UCSD-AML1 (cell line): Measurements from ENCODE around the gene DESI2.
A peak's percentile ranks its signal among the peaks of the same experiment; 100 is the strongest.

Source experiments
- DNase-seq: peaks from one replicate; lab custom pipeline; 2025; ENCODE audit not compliant: unreplicated experiment; lab: John Stamatoyannopoulos, UW

Gene DESI2

DNA sequence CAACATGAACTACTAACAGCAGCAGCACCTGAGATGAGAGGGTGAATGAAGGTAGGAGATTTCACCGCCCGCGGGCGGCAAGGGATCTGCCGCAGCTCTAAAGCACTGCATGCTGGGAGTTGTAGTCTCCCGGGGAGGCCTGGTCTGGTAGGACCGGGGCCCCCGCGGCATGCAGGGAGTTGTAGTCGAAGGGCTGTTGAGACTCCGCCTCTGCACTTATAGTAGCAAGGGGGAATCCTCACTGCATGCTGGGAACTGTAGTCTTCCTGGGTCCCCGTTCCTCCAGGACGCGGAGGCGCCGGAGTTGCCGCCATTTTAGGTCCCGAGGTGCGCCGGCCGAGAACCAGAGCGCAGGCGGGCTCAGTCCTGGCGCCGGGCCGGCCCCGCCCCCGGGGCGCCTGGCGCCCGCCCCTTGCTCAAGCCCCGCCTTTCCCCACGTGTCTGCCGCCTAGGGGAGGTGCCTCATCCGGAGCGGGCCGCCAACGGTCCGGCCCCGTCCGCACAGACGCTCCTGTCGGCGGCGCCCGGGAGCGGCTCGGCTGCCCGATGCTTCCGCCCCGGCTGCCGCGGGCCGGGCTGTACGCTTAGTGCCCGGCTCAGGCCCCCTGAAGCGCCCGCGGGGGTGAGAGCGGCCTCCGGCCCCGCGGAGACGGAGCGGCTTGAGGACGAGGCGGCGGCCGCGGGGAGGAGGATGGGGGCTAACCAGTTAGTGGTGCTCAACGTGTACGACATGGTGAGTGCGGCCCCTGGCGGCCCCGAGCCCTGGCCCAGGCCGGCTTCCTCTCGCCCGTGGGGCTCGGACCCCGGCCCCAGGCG is at the start of gene DESI2:
Gene DESI2, plus strand, starts transcription at position 504 of the 816 bp plus-strand sequence. Its CDS starts 188 bp downstream, at position 692.
- peak; percentile 99 for DNase-seq

DNA sequence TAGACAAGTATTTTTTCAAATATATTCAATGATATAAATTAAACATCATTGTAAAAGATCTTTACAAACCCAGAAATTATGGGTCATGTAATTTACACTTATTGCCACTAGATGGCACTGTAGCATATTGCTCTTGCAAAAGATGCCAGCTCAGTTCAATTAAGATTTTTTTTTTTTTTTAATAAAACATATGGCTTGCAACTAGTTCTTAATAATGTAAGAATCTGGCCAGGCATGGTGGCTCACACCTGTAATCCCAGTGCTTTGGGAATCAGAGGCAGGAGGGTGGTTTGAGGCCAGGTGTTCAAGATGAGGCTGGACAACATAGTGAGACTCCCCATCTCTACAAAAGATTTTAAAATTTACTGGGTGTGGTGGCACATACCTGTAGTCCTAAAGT is 49.4 kb upstream of the DESI2 start:
- DNase-seq, result no peak

DNA sequence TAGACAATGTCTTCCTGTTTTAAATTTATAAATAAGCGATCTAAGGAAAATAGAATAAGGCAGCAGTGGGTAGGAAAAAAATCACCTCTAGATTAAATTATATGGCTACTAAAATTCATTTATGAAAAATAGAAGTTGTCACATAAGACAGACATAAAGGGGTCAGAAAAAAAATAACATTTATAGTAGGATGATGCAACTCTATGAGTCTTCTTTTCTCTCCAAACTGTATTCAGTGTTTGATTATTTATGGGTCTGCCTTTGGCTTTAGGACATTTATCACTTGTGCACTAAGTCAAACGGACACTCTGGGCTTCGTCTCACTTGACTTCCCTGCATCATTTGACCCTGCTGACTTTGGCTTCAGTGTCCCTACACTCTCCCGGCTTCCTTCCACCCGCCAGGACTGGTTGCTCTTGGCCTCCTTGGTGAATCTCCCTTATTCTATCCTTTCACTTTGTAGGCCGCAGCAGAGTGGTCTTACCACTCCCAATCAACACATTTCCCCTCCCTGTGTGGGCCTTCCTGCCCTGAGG is 47.0 kb upstream of the DESI2 start:
- DNase-seq, result no peak

DNA sequence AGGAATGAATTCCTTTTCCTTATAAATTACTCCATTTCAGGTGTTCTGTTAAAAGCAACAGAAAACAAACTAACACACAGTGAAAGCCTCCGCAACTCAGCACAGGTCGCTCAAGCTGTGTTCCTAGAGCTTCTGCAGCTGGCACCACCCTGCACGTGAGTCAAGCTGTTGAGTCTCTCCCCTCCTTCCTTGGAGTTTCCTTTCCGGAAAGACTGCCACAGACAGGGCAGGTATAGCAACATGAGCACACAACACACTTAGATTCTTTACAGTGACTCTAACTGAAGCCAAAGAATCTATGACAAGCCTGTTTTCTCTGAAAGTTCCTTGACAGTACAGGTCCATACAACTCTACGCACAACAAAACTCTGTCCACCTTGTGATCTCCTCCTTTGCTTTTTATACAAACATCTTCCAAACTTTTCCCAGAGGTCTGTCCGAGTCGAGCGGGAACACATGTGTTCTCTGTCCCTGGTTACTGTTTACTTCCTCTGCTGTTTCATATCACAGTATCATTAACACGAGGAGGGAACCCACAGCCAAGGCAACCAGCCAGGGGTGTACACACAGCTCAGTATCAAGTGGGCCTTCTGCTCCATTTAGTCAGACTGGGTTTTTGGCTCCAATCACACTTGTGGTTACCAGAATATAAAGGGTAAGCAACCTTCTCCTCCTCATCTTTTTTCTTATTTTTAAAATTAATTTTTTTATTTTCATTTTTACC is 38.7 kb upstream of the DESI2 start:
- DNase-seq, result no peak

DNA sequence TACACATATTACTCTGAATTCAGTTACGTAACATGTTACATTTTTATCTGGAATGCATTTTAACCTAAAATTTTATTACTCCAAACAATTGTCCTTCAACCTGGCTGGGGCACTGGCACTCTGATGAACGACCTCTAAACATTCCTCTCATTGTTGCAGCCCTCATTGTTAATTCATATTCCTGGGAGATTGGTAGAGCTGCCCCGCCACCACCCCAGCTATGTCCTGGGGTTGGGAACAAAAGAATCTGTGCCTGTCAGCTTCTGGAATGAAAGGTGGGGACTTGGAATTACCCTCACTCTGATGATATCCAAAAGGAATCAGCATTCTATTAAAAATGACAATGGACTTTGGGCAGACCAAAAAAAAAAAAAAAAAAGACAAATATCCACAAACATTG is 38.0 kb upstream of the DESI2 start:
- DNase-seq, result no peak

DNA sequence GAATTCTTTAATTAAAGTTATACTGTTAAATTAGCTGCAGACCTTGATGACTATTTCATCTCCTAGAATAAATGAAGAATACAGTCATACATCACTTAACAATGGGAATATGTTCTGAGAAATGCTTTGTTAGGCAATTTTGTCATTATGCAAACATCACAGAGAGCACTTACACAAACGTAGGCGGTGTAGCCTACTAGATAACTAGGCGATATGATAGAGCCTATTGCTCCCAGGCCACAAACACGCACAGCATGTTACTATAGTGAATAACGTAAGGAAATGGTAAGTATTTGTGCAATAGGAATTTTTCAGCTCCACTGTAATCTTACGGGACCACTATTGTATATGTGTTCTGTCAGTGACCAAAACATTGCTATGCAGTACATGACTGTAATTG is 37.6 kb upstream of the DESI2 start:
- DNase-seq, result no peak

DNA sequence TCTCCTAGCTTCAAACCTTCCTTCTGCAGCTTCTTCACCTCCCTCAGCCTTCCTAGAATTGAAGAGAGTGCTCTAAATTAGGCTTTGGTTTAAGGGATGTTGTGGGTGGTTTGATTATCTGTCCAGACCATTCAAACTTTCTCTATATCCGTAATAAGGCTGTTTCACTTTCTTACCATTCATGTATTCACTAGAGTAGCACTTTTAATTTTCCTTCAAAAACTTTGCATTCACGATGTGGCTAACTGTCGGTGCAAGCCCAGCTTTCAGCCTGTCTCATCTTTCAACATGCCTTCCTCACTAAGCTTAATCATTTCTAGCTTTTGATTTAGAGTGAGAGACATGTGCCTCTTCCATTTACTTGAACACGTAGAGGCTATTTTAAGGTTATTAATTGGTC is 26.2 kb upstream of the DESI2 start:
- DNase-seq, result no peak

DNA sequence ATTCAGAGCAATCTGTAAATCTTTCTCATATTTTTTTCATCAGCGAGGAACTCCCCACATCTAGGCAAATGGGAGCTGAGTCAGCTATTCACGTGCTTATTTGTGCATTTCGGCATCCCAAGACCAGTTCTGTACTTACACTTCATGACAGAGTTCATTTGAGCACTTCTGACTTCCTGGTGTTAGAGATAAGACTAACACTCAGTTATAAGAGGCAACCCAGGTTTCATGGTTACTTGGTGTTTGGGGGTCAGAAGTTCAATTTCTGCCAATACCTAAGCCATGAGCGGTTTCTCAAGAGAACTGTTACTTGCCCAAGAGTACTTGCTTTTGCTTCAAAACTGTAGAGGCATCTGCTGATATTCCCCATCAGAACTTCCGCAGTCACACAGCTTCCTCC is 24.1 kb upstream of the DESI2 start:
- no peak for DNase-seq

DNA sequence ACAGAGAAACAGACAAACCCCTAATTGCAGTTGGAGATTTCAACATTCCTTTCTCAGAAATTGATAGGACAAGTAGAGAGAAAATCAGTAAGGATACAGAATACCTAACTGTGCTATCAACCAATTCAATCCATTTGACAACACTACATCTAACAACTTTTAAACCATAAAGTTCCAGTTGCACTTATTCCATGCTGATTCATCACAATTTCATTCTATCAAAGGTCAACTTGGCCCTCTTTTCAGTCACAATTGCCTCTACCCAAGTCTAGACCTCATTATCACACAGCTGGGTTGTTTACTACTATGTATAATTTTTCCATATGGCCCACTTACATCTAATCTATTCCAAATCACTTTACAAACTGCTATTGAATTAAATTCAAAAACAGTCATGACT is 19.8 kb upstream of the DESI2 start:
- no peak for DNase-seq

DNA sequence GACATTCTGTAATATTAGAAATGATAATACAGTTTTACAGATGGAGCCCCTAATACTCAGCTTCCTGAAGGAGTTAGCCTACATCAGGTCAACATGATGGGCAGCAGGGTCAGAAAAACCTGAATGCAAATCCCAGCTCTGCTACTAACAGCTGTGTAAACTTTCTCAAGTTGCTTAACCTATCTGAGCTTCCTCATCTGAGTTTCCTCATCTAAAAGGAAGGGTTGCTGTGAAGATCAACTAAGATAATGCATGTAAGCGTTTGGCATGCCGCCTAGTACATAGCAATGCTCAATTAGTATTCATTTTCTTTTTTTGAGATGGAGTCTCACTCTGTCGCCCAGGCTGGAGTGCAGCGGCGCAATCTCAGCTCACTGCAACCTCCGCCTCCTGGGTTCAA is 18.4 kb upstream of the DESI2 start:
- DNase-seq, result no peak

DNA sequence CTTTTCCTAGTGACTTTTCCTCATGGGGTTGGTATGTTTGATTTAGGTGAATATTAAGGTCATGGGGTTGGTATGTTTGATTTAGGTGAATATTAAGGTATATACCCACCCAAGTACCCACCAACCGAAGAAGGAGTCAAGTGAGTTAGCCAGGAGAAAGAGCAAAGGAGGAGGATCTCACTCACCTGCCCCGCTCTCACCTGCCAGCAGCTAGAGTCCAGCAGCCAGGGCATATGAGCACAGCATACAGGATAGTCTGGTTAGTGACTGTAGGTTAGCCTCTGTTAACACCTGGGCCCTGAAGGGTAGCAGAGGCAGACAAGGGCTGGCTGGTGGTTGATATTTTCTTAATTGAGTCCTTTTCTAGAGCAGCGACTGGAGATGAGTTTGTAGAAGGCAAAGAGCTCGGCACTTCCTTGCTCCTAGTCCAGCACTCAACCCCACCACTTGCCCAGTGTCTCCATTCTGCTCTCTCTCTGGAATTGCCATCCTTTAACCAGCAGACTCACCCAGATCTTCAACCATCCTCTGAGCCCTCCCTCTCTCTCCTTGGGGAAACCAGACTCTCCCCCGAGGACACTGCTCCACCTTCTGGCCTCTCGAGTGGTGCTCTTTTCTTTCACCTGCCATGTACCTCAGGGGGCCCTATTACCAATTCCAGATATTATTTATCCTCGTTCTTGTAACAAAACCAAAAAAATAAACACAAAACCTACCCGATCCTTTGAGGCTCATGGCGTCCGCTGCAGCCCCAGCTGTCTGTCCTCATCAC is 16.3 kb upstream of the DESI2 start:
- no peak for DNase-seq

DNA sequence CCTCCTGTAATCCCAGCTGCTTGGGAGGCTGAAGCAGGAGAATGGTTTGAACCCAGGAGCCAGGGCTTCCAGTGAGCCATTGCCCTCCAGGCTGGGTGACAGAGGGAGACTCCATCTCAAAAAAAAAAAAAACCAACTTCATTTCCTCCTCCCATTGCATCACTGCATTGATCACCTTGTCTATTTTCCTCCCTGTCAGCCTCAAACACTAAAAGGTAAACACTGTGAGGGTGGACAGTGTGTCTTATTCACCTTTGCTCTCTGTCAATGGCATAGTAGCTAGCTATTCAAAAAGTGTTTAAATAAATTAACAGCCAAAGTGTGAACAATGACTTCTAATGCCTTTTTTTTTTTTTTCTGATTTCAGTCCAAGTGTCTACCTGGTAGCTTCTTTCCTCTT is 13.4 kb upstream of the DESI2 start:
- DNase-seq, result no peak

DNA sequence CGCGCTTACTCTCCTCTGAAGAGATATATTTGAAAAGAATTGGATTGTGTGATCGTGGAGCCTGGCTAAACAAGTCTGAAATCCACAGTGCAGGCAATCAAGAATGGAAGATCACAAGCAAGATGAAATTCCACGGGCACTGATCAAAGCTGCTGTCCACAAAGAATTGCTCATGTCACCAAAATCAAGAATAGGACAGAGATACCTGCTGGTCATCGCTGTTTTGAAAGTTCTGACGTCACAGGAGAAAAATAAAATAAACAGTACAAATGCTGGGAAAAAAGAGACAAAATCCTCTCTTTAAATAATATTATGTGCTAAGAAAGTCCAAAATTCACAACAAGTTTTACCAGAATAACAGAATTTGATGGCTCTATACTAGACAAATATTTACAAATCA is 12.0 kb upstream of the DESI2 start:
- no peak for DNase-seq

DNA sequence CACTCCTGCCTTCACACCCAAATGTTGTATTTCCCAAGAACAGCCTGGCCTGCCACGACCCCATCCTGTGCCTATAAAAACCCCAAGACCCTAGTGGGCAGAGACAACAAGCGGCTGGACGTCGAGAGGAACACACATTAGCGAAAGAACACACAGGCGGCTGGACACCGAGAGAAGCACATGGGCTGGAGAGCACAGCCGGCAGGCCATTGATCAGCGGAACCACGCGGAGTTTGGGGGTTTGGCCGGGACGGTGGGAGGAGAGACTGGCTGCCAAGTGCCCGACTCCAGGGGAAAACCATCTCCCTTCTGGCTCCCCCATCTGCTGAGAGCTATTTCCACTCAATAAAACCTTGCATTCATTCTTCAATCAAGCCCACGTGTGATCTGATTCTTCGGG is 10.4 kb upstream of the DESI2 start:
- no peak for DNase-seq

DNA sequence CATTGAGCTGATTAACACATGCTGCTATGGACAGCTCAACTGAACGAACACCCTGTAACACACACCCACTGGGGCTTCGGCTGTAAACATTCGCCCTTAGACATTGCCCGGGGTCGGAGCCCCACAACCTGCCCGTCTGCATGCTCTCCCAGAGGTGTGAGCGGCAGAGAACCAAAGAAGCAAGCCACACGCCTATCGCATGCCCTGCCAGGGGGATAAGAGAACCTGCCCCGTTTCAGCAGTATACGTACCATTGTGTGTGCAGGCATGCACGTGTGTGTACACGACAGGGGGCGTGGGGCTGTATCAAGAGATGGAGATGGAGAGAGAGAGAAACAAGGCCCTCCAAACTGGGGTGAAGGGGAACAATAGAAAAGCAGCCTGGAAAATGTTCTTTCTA is 9.9 kb upstream of the DESI2 start:
- DNase-seq, result no peak

DNA sequence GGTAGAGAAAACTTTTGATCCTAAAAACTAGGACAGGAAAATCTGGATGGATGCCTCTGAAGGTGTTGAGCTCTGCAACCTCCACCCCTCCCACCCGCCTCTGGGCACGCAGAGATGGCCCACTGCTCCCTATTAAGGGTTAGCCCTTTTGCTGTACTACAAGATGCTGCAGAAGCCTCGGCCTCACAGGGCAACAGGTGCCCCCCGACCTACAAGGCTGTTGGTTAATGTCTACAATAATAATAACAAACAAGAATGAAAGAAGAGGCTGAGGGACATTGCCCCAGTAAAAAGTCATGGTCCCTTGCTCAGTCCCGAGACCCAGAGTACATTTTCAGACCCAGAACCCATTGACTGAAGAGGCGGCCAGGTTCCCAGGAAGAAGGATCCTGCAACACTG is 7.5 kb upstream of the DESI2 start:
- DNase-seq, result no peak

DNA sequence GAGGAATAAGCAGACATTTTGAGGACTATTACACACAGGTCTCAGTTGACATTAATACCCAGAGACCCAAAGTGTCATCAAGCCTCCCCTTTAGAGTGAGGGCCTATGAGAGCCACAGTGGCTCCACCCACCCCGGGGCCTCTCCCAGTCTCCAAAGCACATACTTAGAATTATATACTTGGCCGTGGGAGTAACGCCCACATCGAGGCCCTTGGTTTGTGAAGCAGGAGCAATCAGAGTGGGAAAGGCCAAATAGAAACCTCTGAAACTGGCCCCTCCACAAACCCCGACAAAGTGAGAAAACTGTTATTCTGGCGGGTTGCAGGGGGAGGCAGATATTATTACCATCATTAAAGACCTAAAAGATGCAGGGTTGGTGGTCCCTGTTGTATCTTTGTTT is 7.0 kb upstream of the DESI2 start:
- DNase-seq, result no peak

DNA sequence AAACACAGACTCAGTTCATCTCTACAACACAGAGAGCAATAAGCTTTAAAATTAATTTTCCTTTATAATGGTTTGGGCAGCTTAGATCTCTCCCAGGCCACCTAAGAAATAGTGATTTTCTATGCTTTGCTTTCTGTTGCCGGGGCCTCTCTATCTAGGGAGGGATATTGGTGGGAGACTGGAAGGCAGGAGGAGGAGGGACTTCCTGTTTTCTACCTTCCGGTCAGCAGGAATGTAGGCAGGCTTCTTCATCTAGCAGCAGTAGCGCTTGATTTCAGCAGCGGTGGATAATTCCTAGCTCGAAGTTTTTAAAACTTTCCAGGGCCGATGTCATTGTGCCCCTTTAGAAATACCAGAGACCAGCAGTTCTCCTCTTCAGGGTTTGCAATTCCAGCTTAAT is 5.1 kb upstream of the DESI2 start:
- DNase-seq, result no peak

DNA sequence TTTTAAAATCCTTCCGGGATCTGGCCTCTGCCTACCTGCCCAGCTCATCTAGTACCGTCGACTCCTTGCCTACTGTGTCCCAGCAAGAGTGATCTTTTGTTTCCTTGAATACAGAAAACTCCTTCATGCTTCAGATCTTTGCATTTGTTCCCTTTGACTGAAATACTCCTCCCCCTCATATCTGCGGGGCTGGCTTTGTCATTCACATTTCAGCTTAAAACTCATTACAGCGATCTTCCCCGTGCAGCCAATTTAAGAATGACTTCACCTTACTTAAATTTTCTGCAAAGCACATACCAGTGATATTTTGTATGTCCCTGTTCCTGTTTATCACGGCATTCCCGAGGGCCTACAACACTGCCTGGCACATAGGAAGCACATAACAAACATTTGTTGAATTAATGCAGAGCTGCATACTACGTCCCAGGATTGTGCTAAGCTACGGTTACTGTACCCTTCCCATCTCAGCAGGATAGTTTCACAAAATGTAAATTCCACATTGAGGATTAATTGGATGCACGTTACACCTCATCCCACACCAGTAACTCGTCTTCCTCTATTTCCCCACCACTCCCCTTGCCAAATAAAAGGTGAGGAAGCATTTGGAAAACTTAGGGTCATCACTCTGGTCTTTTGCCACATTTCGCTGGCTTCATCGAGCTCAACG is 837 bp upstream of the DESI2 start:
- DNase-seq, result no peak

DNA sequence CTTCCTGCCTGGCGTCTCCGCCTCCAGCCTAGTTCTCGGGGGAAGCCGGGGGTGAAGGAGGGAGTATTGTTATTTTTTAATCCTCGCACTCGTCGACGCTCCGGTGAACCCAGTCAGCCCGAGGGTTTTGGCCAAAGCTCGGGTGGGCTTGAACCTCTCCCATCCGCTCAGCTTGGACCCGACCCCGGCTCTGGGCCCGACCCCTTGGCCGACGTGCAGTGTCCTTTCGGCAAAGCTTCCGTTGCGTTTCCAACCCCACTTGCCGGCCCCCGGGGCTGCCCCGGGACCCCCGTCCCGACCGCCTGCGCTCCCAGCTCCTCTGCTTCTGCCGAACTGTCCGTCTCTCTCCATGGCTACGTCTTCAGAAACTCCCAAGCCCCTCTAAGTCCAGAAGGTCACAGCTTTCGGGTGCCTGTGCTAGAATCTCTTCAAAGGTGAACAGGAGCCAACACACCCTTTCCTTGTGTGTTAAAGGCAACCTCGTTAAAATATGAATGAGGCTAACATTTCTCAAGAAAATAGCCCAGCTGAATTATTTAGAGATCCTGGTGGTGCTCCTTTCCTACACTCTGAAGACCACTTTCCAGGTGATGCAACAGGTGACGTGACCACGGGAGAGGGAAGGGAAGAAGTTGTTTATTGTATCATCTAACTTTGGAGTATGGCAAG is 647 bp downstream of the DESI2 start:
- no peak for DNase-seq
